Activated naive CD4-positive, alpha-beta T cell treated with anti-CD3 and anti-CD28 coated beads, Interleukin-2, amount 50 U/mL, for 72 hours (primary cell): ENCODE data around the gene HS3ST4. TPM values are rescaled to one million over a fixed set of nuclear protein-coding genes. Genes with fewer than 3 reads are reported as not detected.

Experiments
- ATAC-seq, 2 donors: fragments of 150-1000 bp; cut with Tn5 transposase; 2 replicates each; pipeline ENCODE4 v1.10.0; 2021; ENCODE audit warnings: mild to moderate bottlenecking in 2 of 2, moderate library complexity in 2 of 2
- DNase-seq, 2 donors: peaks; one replicate each; pipeline ENCODE4 v3.0.0; 2021 to 2022; ENCODE audit warnings: low spot score in 2 of 2
- H3K27ac Mint-ChIP-seq, 2 donors: one replicate each; pipeline ENCODE4 v1.8.0; 2022; ENCODE audit warnings: mild to moderate bottlenecking in 2 of 2, mixed read lengths in 2 of 2
- H3K36me3 Mint-ChIP-seq, 2 donors: one replicate each; pipeline ENCODE4 v1.8.0; 2022; ENCODE audit warnings: mixed read lengths in 2 of 2
- H3K9me3 Mint-ChIP-seq, 2 donors: one replicate each; pipeline ENCODE4 v1.8.0; 2022; ENCODE audit warnings: mixed read lengths in 2 of 2
- total RNA-seq, 2 donors: library from RNA; stranded (reverse); gene quantifications; one replicate each; pipeline ENCODE4 v1.2.3, GENCODE V29; 2022

Gene HS3ST4
- total RNA-seq, 2 donors from 2014 or later = not detected

- Mint-ChIP-seq H3K27ac (no peak overlapping the region), H3K36me3 (no peaks in the 10 kb centered on the region), H3K9me3 (no peaks in the 10 kb centered on the region)
- ATAC-seq (no peak), DNase-seq (no peak)
These were observed 205.9 kb downstream of the HS3ST4 start for GRCh38 chr16:25897702-25898101.

GRCh38 chr16:25905810-25906209 lies 214.1 kb downstream of the HS3ST4 start:
- no peak for ATAC-seq
- H3K36me3 Mint-ChIP-seq = no peaks in the 10 kb centered on the region
- no peak for DNase-seq

GRCh38 chr16:25910971-25911370 lies 219.2 kb downstream of the HS3ST4 start:
- no peak overlapping the region for H3K27ac Mint-ChIP-seq
- no peaks in the 10 kb centered on the region for H3K9me3 Mint-ChIP-seq
- no peak for DNase-seq
- ATAC-seq = no peak
- H3K36me3 Mint-ChIP-seq = no peaks in the 10 kb centered on the region

More at GRCh38 chr16:25905810-25906209, 214.1 kb downstream of the HS3ST4 start:
- Mint-ChIP-seq H3K27ac (no peak overlapping the region), H3K9me3 (peaks cover 4 to 5% of the 10 kb centered on the region in 2 donors)

GRCh38 chr16:25912321-25912720 lies 220.6 kb downstream of the HS3ST4 start:
- Mint-ChIP-seq H3K9me3 (no peaks in the 10 kb centered on the region), H3K27ac (no peak overlapping the region), H3K36me3 (no peaks in the 10 kb centered on the region)
- ATAC-seq = no peak
- no peak for DNase-seq

- ATAC-seq = no peak
- no peak for DNase-seq
- no peaks in the 10 kb centered on the region for H3K9me3 Mint-ChIP-seq
- no peak overlapping the region for H3K27ac Mint-ChIP-seq
- H3K36me3 Mint-ChIP-seq = no peaks in the 10 kb centered on the region
These were observed 222.7 kb downstream of the HS3ST4 start for GRCh38 chr16:25914357-25914962.

- Mint-ChIP-seq H3K36me3 (no peaks in the 10 kb centered on the region), H3K27ac (no peak overlapping the region), H3K9me3 (no peaks in the 10 kb centered on the region)
- no peak for ATAC-seq
- DNase-seq = no peak
These were observed 224.3 kb downstream of the HS3ST4 start for GRCh38 chr16:25916037-25916436.

- ATAC-seq (no peak), DNase-seq (no peak)
- H3K27ac Mint-ChIP-seq = no peak overlapping the region
- H3K9me3 Mint-ChIP-seq = peaks cover 0 to 3% of the 10 kb centered on the region in 2 donors
- H3K36me3 Mint-ChIP-seq = no peaks in the 10 kb centered on the region
These were observed 230.7 kb downstream of the HS3ST4 start for GRCh38 chr16:25922438-25922837.

- H3K9me3 Mint-ChIP-seq = peaks cover 10 to 12% of the 10 kb centered on the region in 2 donors
- H3K36me3 Mint-ChIP-seq = peaks cover 0 to 4% of the 10 kb centered on the region in 2 donors
- H3K27ac Mint-ChIP-seq = no peak overlapping the region
- ATAC-seq = no peak
- no peak for DNase-seq
These were observed 233.7 kb downstream of the HS3ST4 start for GRCh38 chr16:25925421-25925820.

- no peak for DNase-seq
- H3K36me3 Mint-ChIP-seq = peaks cover 0 to 8% of the 10 kb centered on the region in 2 donors
- ATAC-seq = no peak
- H3K9me3 Mint-ChIP-seq = peaks cover 10 to 14% of the 10 kb centered on the region in 2 donors
- H3K27ac Mint-ChIP-seq = no peak overlapping the region
These were observed 239.8 kb downstream of the HS3ST4 start for GRCh38 chr16:25931473-25932035.

GRCh38 chr16:25941800-25942499 lies 250.2 kb downstream of the HS3ST4 start:
- no peaks in the 10 kb centered on the region for H3K36me3 Mint-ChIP-seq
- ATAC-seq = no peak

GRCh38 chr16:25950586-25951281 lies 259.0 kb downstream of the HS3ST4 start:
- DNase-seq = no peak
- Mint-ChIP-seq H3K36me3 (no peaks in the 10 kb centered on the region), H3K9me3 (peaks cover 6 to 15% of the 10 kb centered on the region in 2 donors), H3K27ac (no peak overlapping the region)
- no peak for ATAC-seq

More at GRCh38 chr16:25941800-25942499, 250.2 kb downstream of the HS3ST4 start:
- no peak for DNase-seq
- Mint-ChIP-seq H3K9me3 (peaks cover 7 to 10% of the 10 kb centered on the region in 2 donors), H3K27ac (no peak overlapping the region)

GRCh38 chr16:25951999-25952398 lies 260.2 kb downstream of the HS3ST4 start:
- Mint-ChIP-seq H3K36me3 (no peaks in the 10 kb centered on the region), H3K9me3 (peaks cover 0 to 8% of the 10 kb centered on the region in 2 donors), H3K27ac (no peak overlapping the region)
- DNase-seq = no peak
- no peak for ATAC-seq

- no peak for DNase-seq
- no peak overlapping the region for H3K27ac Mint-ChIP-seq
- no peak for ATAC-seq
- no peaks in the 10 kb centered on the region for H3K36me3 Mint-ChIP-seq
- peaks cover 0 to 7% of the 10 kb centered on the region in 2 donors for H3K9me3 Mint-ChIP-seq
These were observed 261.2 kb downstream of the HS3ST4 start for GRCh38 chr16:25952983-25953382.

- DNase-seq (no peak), ATAC-seq (no peak)
- Mint-ChIP-seq H3K36me3 (no peaks in the 10 kb centered on the region), H3K27ac (no peak overlapping the region), H3K9me3 (peaks cover 0 to 8% of the 10 kb centered on the region in 2 donors)
These were observed 265.9 kb downstream of the HS3ST4 start for GRCh38 chr16:25957707-25958106.

GRCh38 chr16:25959221-25959620 lies 267.5 kb downstream of the HS3ST4 start:
- Mint-ChIP-seq H3K27ac (no peak overlapping the region), H3K9me3 (peaks cover 0 to 8% of the 10 kb centered on the region in 2 donors), H3K36me3 (no peaks in the 10 kb centered on the region)
- no peak for DNase-seq
- no peak for ATAC-seq

- DNase-seq (peak in 1 of 2 donors; percentile 32), ATAC-seq (peak; percentile 94 to 98)
- Mint-ChIP-seq H3K36me3 (no peaks in the 10 kb centered on the region), H3K9me3 (peaks cover 0 to 5% of the 10 kb centered on the region in 2 donors), H3K27ac (peak overlapping the region in 1 of 2 donors; percentile 61)
These were observed 274.7 kb downstream of the HS3ST4 start for GRCh38 chr16:25966172-25967097.
